ENCODE data around the gene OIT3. TPM values are rescaled to one million over a fixed set of nuclear protein-coding genes. Genes with fewer than 3 reads are reported as not detected.
"Not testable (repeated sequence)": the region's sequence is repeated elsewhere in the genome, so short reads cannot be mapped to it uniquely, and the experiment has no call there.

The OIT3 gene
- total and polyA plus RNA-seq, 2 experiments from 2014 or later: not detected

GRCh38 chr10:72910705-72911104, 17.2 kb downstream of the OIT3 start:
- Histone ChIP-seq H2AFZ (no peak overlapping the region), H3K9ac (no peak overlapping the region), H3K9me3 (ENCODE audit: low read depth) (no peaks in the 10 kb centered on the region), H3F3A (ENCODE audit: insufficient read depth) (no peaks in the 10 kb centered on the region), H3K4me1 (ENCODE audit: insufficient read depth) (no peaks in the 10 kb centered on the region), H3K27ac (no peak overlapping the region), H3K4me2 (ENCODE audit: unreplicated experiment) (no peak overlapping the region), H4K20me1 (ENCODE audit: insufficient read depth) (no peaks in the 10 kb centered on the region), H3K79me2 (ENCODE audit: insufficient read depth) (no peaks in the 10 kb centered on the region), H3K36me3 (ENCODE audit: low read depth) (no peaks in the 10 kb centered on the region), H3K4me3 (no peak overlapping the region), H3K27me3 (replicated peaks; ENCODE audit: insufficient read depth) (no peaks in the 10 kb centered on the region), H3K9me2 (ENCODE audit: insufficient read depth) (no peaks in the 10 kb centered on the region)
- TF ChIP-seq EZH2phosphoT487 (IDR thresholded peaks at IDR 0.05; ENCODE audit: insufficient read depth, low read depth): no peak
- no peak for TF ChIP-seq EZH2 (IDR thresholded peaks at IDR 0.05; ENCODE audit: insufficient read depth, poor library complexity, severe bottlenecking)
- DNase-seq: no peak
- in situ Hi-C loops (cut with MboI): no loop called here

GRCh38 chr10:72911758-72912157, 18.2 kb downstream of the OIT3 start:
- H3K9ac ChIP-seq: no peak overlapping the region
- in situ Hi-C loops (cut with MboI): no loop called here
- H2AFZ ChIP-seq: no peak overlapping the region
- no peaks in the 10 kb centered on the region for H3F3A ChIP-seq (ENCODE audit: insufficient read depth)
- no peaks in the 10 kb centered on the region for H3K4me1 ChIP-seq (ENCODE audit: insufficient read depth)
- H3K27me3 ChIP-seq (replicated peaks; ENCODE audit: insufficient read depth): no peaks in the 10 kb centered on the region
- no peak overlapping the region for H3K27ac ChIP-seq
- H3K36me3 ChIP-seq (ENCODE audit: low read depth): no peaks in the 10 kb centered on the region
- no peak overlapping the region for H3K4me2 ChIP-seq (ENCODE audit: unreplicated experiment)
- no peaks in the 10 kb centered on the region for H4K20me1 ChIP-seq (ENCODE audit: insufficient read depth)
- no peak for DNase-seq
- TF ChIP-seq EZH2 (IDR thresholded peaks at IDR 0.05; ENCODE audit: insufficient read depth, poor library complexity, severe bottlenecking): no peak
- no peak for TF ChIP-seq EZH2phosphoT487 (IDR thresholded peaks at IDR 0.05; ENCODE audit: insufficient read depth, low read depth)
- H3K79me2 ChIP-seq (ENCODE audit: insufficient read depth): no peaks in the 10 kb centered on the region
- no peaks in the 10 kb centered on the region for H3K9me3 ChIP-seq (ENCODE audit: low read depth)
- H3K4me3 ChIP-seq: no peak overlapping the region
- WGBS, 2 experiments (ENCODE audit: low coverage in 1 of 2, low lambda C conversion rate in 2 of 2, missing lambda C conversion rate in 2 of 2): 88 to 92% methylated on average over 2 of the region's 2 CpGs
- H3K9me2 ChIP-seq (ENCODE audit: insufficient read depth): no peaks in the 10 kb centered on the region

GRCh38 chr10:72912736-72913135, 19.2 kb downstream of the OIT3 start:
- H3K27ac ChIP-seq: no peak overlapping the region
- H2AFZ ChIP-seq: no peak overlapping the region
- no peak for DNase-seq
- no peaks in the 10 kb centered on the region for H3K4me1 ChIP-seq (ENCODE audit: insufficient read depth)
- H3K36me3 ChIP-seq (ENCODE audit: low read depth): no peaks in the 10 kb centered on the region
- H3K27me3 ChIP-seq (replicated peaks; ENCODE audit: insufficient read depth): no peaks in the 10 kb centered on the region
- no peaks in the 10 kb centered on the region for H3K79me2 ChIP-seq (ENCODE audit: insufficient read depth)
- 57 to 70% methylated on average over 4 of the region's 4 CpGs for WGBS, 2 experiments (ENCODE audit: low coverage in 1 of 2, low lambda C conversion rate in 2 of 2, missing lambda C conversion rate in 2 of 2)
- H3K4me2 ChIP-seq (ENCODE audit: unreplicated experiment): no peak overlapping the region
- H3K4me3 ChIP-seq: no peak overlapping the region
- H4K20me1 ChIP-seq (ENCODE audit: insufficient read depth): no peaks in the 10 kb centered on the region
- H3K9ac ChIP-seq: no peak overlapping the region
- TF ChIP-seq EZH2phosphoT487 (IDR thresholded peaks at IDR 0.05; ENCODE audit: insufficient read depth, low read depth): no peak
- TF ChIP-seq EZH2 (IDR thresholded peaks at IDR 0.05; ENCODE audit: insufficient read depth, poor library complexity, severe bottlenecking): no peak
- in situ Hi-C loops (cut with MboI): no loop called here
- H3K9me2 ChIP-seq (ENCODE audit: insufficient read depth): no peaks in the 10 kb centered on the region
- H3K9me3 ChIP-seq (ENCODE audit: low read depth): no peaks in the 10 kb centered on the region
- no peaks in the 10 kb centered on the region for H3F3A ChIP-seq (ENCODE audit: insufficient read depth)

- Histone ChIP-seq H3F3A (ENCODE audit: insufficient read depth) (no peaks in the 10 kb centered on the region), H3K4me1 (ENCODE audit: insufficient read depth) (no peaks in the 10 kb centered on the region)
- 64 to 76% methylated on average over 7 of the region's 7 CpGs for WGBS, 2 experiments (ENCODE audit: low coverage in 1 of 2, low lambda C conversion rate in 2 of 2, missing lambda C conversion rate in 2 of 2)
Observed at GRCh38 chr10:72913287-72913686, 19.7 kb downstream of the OIT3 start.

GRCh38 chr10:72917201-72917600, 23.7 kb downstream of the OIT3 start:
- 39 to 57% methylated on average over 3 of the region's 3 CpGs for WGBS, 2 experiments (ENCODE audit: low coverage in 1 of 2, low lambda C conversion rate in 2 of 2, missing lambda C conversion rate in 2 of 2)
- not testable (repeated sequence) for H3K4me3 ChIP-seq

More at GRCh38 chr10:72913287-72913686, 19.7 kb downstream of the OIT3 start:
- Histone ChIP-seq H4K20me1 (ENCODE audit: insufficient read depth) (no peaks in the 10 kb centered on the region), H3K79me2 (ENCODE audit: insufficient read depth) (no peaks in the 10 kb centered on the region), H3K9ac (no peak overlapping the region), H3K27ac (no peak overlapping the region), H2AFZ (no peak overlapping the region), H3K9me2 (ENCODE audit: insufficient read depth) (no peaks in the 10 kb centered on the region), H3K4me3 (no peak overlapping the region), H3K27me3 (replicated peaks; ENCODE audit: insufficient read depth) (no peaks in the 10 kb centered on the region), H3K36me3 (ENCODE audit: low read depth) (no peaks in the 10 kb centered on the region), H3K4me2 (ENCODE audit: unreplicated experiment) (no peak overlapping the region), H3K9me3 (ENCODE audit: low read depth) (no peaks in the 10 kb centered on the region)
- DNase-seq: no peak
- no peak for TF ChIP-seq EZH2 (IDR thresholded peaks at IDR 0.05; ENCODE audit: insufficient read depth, poor library complexity, severe bottlenecking)
- no peak for TF ChIP-seq EZH2phosphoT487 (IDR thresholded peaks at IDR 0.05; ENCODE audit: insufficient read depth, low read depth)
- in situ Hi-C loops (cut with MboI): no loop called here

GRCh38 chr10:72917803-72918332, 24.3 kb downstream of the OIT3 start:
- H3K4me3 ChIP-seq; DNase-seq; H3K9me2 ChIP-seq (ENCODE audit: insufficient read depth); in situ Hi-C loops (cut with MboI); H3K36me3 ChIP-seq (ENCODE audit: low read depth); H2AFZ ChIP-seq; H3K79me2 ChIP-seq (ENCODE audit: insufficient read depth); H3K9ac ChIP-seq; H3K27ac ChIP-seq; H3K9me3 ChIP-seq (ENCODE audit: low read depth); H3K4me2 ChIP-seq (ENCODE audit: unreplicated experiment); H3K27me3 ChIP-seq (replicated peaks; ENCODE audit: insufficient read depth); H3F3A ChIP-seq (ENCODE audit: insufficient read depth); H3K4me1 ChIP-seq (ENCODE audit: insufficient read depth); H4K20me1 ChIP-seq (ENCODE audit: insufficient read depth): not testable (repeated sequence)
- 61 to 62% methylated on average over 2 of the region's 2 CpGs for WGBS, 2 experiments (ENCODE audit: low coverage in 1 of 2, low lambda C conversion rate in 2 of 2, missing lambda C conversion rate in 2 of 2)

More at GRCh38 chr10:72917201-72917600, 23.7 kb downstream of the OIT3 start:
- H3K9me3 ChIP-seq (ENCODE audit: low read depth); H3K27me3 ChIP-seq (replicated peaks; ENCODE audit: insufficient read depth); in situ Hi-C loops (cut with MboI); H4K20me1 ChIP-seq (ENCODE audit: insufficient read depth); H3K4me2 ChIP-seq (ENCODE audit: unreplicated experiment); H3K27ac ChIP-seq; H2AFZ ChIP-seq; H3K9me2 ChIP-seq (ENCODE audit: insufficient read depth); H3F3A ChIP-seq (ENCODE audit: insufficient read depth); H3K79me2 ChIP-seq (ENCODE audit: insufficient read depth); H3K9ac ChIP-seq; DNase-seq; H3K4me1 ChIP-seq (ENCODE audit: insufficient read depth); H3K36me3 ChIP-seq (ENCODE audit: low read depth): not testable (repeated sequence)
